Right lobe of liver (tissue), 6 donors: ENCODE data around the gene AIFM3. TPM values are rescaled to one million over a fixed set of nuclear protein-coding genes. Genes with fewer than 3 reads are reported as not detected.

Source experiments
- ATAC-seq, 4 donors: fragments of 200-7000 bp; cut with Tn5 transposase; one replicate each; pipeline ENCODE4 v1.9.1; 2020; ENCODE audit warnings: mild to moderate bottlenecking in 4 of 4, moderate library complexity in 4 of 4
- DNase-seq, 3 donors: peaks; one replicate each; pipeline ENCODE4 v3.0.0-alpha.2; 2020
- H3K27ac ChIP-seq, 3 donors: fragments of 200-600 bp; one replicate each; pipeline ENCODE4 v1.8.0; 2022
- H3K27me3 ChIP-seq, 2 donors: fragments of 200-600 bp; one replicate each; pipeline ENCODE4 v1.8.0; 2022
- H3K36me3 ChIP-seq, 4 donors: fragments of 200-600 bp; sonication (generic) in 1 of 4; one replicate each; pipeline versions ENCODE4 v1.5.1 to v1.8.0; 2017 to 2022; ENCODE audit warnings: control low read depth in 1 of 4
- H3K4me1 ChIP-seq, 4 donors: fragments of 200-600 bp; sonication (generic) in 1 of 4; one replicate each; pipeline versions ENCODE4 v1.5.1 to v1.8.0; 2017 to 2022; ENCODE audit warnings: control low read depth in 1 of 4
- H3K4me3 ChIP-seq, 3 donors: fragments of 200-600 bp; one replicate each; pipeline ENCODE4 v1.8.0; 2022
- H3K9me3 ChIP-seq, 4 donors: fragments of 200-600 bp; sonication (generic) in 1 of 4; one replicate each; pipeline versions ENCODE4 v1.5.1 to v1.8.0; 2017 to 2022; ENCODE audit warnings: control low read depth in 1 of 4
- POLR2A ChIP-seq: fragments of 450-650 bp; IDR thresholded peaks from one replicate; pipeline ENCODE4 v1.6.1; 2017; ENCODE audit warnings: antibody characterized with exemption, mild to moderate bottlenecking
- WGBS: methylation state at CpG from one replicate; pipeline ENCODE4 v1.1.6; 2018; ENCODE audit warnings: low coverage, low lambda C conversion rate; ENCODE audit not compliant: insufficient coverage; ENCODE audit errors: missing lambda C conversion rate; 5-methylcytosine and 5-hydroxymethylcytosine counted together
- intact Hi-C, 2 donors: fragments of 100-400 bp; cut with DNase I; formaldehyde crosslinking; loops; one replicate each; pipeline versions ENCODE4 v1.11.2 to v1.14.1; 2022
- total RNA-seq, 6 experiments: library from RNA; depleted of rRNA in 2 of 6; stranded (reverse); fragments of >200 nt in 2 of 6; fragmentation: NEBNext Ultra II Directional in 3 of 6; extraction: Animal tissue kit (Norgen Biotek cat#: 25700) in 3 of 6; gene quantifications; one replicate each; pipeline versions ENCODE4 v1.1.0 to v1.2.4, GENCODE V29; 2016 to 2023
- TF ChIP-seq, protein P1 (sequence below), 4 donors: fragments of 200-600 bp in 3 of 4; fragments of 450-650 bp in 1 of 4; IDR thresholded peaks; one replicate each; pipeline versions ENCODE4 v1.5.1 to v1.8.0; 2016 to 2022; ENCODE audit warnings: antibody characterized with exemption in 4 of 4, mild to moderate bottlenecking in 2 of 4
- donor health status: DM: no; HTN: yes; CAD: no.
- donor health status: DM: no; HTN: no; CAD: no.
- donor health status: DM: no; HTN: no; CAD: no.
- donor health status: DM: no; HTN: yes; CAD: no.
- donor health status: DM: no; HTN: yes; CAD: no.

AIFM3 gene
- total RNA-seq, 6 experiments from 2014 or later, result 0.37 to 1.4 (median 1.0) TPM

DNA sequence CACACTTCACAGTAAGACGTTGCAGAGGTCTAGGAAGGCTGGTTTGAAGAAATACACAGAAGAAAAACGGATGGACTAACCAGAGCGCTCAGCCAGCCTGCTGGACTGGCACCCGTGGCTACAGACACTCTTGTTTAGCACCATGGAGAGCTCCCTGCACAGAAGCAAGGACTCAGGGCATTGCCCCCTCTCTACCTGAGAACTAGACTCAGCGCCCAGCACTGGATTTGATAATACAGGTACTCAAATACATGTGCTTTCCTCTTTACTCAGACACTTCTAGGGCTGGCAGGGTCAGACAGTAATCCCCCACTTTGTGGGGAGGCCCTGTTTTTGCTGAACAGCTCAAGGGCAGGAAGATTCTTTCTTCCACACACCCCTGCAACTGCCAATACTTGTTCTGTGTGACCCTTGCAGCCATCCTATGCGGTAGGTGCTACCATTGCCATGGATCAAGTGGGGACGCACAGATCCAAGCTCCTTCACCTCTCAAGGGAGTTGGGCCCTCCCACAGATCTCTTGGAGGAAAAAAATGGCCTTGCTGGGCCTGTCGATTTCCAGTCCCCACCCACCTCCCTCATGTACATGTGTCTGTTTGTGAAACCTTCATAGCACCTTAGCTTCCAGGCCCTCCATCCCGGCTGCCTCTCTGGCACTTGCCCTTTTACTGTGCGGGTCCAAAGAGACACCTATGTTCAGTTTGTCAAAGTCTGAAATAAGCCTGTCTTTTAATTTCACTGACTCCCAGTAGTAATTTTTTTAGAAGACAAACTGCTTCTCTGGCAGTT lies 42.8 kb downstream of the AIFM3 start:
- peak in 1 of 3 donors; percentile 48 for DNase-seq
- TF ChIP-seq, protein P1, sequence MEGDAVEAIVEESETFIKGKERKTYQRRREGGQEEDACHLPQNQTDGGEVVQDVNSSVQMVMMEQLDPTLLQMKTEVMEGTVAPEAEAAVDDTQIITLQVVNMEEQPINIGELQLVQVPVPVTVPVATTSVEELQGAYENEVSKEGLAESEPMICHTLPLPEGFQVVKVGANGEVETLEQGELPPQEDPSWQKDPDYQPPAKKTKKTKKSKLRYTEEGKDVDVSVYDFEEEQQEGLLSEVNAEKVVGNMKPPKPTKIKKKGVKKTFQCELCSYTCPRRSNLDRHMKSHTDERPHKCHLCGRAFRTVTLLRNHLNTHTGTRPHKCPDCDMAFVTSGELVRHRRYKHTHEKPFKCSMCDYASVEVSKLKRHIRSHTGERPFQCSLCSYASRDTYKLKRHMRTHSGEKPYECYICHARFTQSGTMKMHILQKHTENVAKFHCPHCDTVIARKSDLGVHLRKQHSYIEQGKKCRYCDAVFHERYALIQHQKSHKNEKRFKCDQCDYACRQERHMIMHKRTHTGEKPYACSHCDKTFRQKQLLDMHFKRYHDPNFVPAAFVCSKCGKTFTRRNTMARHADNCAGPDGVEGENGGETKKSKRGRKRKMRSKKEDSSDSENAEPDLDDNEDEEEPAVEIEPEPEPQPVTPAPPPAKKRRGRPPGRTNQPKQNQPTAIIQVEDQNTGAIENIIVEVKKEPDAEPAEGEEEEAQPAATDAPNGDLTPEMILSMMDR (IDR thresholded peaks at IDR 0.05), result no peak
- no peak for TF ChIP-seq POLR2A
- Histone ChIP-seq H3K27ac (no peak overlapping the region), H3K9me3 (no peaks in the 10 kb centered on the region), H3K4me1 (peaks cover 0 to 6% (median 0%) of the 10 kb centered on the region in 4 donors), H3K36me3 (no peaks in the 10 kb centered on the region), H3K4me3 (no peak overlapping the region), H3K27me3 (no peaks in the 10 kb centered on the region)
- ATAC-seq, result peak in 3 of 4 donors; percentile 20 to 45 (median 41)
- WGBS, result 56% methylated on average over 4 of the region's 10 CpGs
- intact Hi-C loops, result no loop called here

DNA sequence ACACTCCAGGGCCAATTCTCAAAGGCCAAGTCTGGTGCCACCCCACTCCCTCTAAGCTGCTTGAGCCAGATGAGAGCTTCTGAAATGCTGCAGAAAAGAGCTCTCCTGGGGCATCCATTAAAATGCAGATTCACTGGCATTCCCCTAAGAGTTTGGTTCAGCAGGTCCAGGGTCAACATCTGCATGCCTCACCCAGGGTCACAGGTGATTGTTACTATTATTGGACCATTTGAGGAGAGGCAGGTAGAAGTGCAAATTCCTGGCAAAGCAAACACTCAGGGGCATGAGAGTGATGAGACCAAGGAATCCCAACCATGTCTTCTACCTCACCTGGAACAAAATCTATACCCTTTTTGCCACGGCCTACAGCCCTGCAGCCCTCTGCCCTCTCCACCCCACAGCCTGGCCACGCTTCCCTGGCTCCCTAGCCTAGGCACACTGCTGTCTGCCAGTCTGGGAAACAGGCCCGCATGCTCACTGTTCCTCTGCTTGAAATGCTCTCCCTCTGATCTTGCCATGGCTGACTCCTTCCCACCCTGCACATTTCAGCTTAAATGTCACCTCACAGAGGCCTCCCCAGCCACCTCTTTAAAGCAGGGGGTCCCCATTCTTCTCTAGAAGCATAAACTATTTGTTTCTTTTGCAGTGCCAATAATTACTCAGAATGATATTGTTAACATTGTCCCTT lies 43.5 kb downstream of the AIFM3 start:
- H3K9me3 ChIP-seq, result no peaks in the 10 kb centered on the region
- ATAC-seq, result no peak
- intact Hi-C loops, result no loop called here

DNA sequence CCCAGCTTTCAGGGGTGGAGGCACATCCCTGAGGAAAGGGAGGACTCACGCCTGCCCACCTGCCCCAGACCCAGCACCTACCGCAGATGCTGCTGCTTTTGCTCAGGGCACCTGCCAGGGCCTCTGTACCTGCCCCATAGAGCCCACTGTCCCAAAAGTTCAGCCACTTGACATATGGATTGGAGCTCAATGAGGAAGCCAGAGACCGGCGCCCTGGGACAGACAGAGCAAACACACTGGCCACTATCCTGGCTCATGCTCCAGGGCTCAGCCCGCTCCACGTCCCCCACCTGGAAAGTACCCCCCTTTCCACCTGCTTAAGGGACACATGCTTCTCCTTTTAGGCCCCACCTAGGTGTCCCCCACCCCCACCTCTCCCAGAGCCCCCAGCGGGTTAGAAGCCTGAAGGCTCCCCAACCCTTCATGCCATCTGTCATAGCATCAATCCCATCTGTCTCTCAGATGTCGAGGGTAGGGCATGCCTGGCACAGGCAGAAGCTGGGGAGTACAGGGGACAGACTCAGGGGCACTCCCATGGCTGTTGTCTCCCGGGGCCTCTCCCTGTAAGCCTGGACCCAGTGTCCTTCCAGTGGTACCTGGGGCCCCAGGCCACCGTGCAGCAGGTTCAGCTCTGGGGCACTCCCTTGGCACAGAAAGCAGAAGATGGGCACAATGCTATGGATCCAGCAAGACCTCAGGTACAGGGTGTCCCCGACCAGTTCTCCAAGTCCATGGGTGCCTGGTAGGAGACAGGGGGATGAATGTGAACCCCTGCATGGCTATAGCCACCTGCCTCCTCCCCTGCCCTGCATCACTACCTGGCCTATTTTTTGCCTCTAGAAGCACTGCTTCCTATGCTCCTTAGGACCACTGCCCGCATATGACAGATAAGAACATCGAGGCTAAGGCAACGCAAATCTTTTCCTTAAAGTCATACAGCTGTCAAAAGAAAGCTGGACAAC lies 45.7 kb downstream of the AIFM3 start:
- no peaks in the 10 kb centered on the region for H3K27me3 ChIP-seq
- peaks cover 0 to 6% (median 0%) of the 10 kb centered on the region in 4 donors for H3K4me1 ChIP-seq
- TF ChIP-seq POLR2A, result no peak
- TF ChIP-seq, protein P1 (IDR thresholded peaks at IDR 0.05), result no peak
- H3K27ac ChIP-seq, result no peak overlapping the region
- H3K4me3 ChIP-seq, result no peak overlapping the region
- intact Hi-C loops, result no loop called here
- WGBS, result 88% methylated on average over 6 of the region's 14 CpGs
- H3K36me3 ChIP-seq, result no peaks in the 10 kb centered on the region
- ATAC-seq (no peak), DNase-seq (no peak)
- no peaks in the 10 kb centered on the region for H3K9me3 ChIP-seq

More for the DNA sequence above, 43.5 kb downstream of the AIFM3 start:
- Histone ChIP-seq H3K27ac (no peak overlapping the region), H3K27me3 (no peaks in the 10 kb centered on the region), H3K4me3 (no peak overlapping the region), H3K4me1 (peaks cover 0 to 6% (median 0%) of the 10 kb centered on the region in 4 donors), H3K36me3 (no peaks in the 10 kb centered on the region)
- no peak for TF ChIP-seq POLR2A
- TF ChIP-seq, protein P1 (IDR thresholded peaks at IDR 0.05), result no peak
- 71% methylated on average over 1 of the region's 3 CpGs for WGBS
- no peak for DNase-seq

DNA sequence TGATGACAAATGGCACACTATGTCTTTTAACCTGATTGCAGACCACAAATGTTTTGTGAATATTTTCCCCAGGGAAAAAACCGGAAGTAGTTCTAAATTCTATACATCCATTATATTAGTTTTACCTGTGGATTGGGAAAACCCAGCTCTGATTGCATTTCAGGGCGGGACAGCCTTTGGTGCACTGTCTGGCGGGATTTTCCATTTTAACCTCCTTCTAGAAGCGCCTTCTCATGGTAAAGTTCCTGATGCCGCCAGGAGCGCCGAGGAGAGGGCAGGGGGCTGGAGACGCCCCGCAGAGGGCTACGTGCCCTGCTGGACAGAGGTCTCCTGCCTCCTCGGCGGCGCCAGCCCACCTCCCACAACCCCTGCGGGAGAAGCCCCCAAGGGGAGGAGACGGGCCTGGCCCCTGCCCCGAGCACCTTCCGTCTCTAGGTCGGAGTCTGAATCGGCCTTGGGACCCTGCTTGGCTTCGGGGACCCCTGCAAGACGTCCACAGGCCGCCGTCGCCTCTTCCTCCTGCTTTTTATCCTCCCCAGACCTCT lies 46.7 kb downstream of the AIFM3 start:
- Histone ChIP-seq H3K27me3 (no peaks in the 10 kb centered on the region), H3K4me1 (peaks cover 0 to 6% (median 0%) of the 10 kb centered on the region in 4 donors), H3K27ac (peak overlapping the region in 2 of 3 donors; percentile 67 to 68), H3K4me3 (peak overlapping the region; percentile 30 to 41 (median 33)), H3K9me3 (no peaks in the 10 kb centered on the region), H3K36me3 (no peaks in the 10 kb centered on the region)
- ATAC-seq (no peak), DNase-seq (no peak)
- WGBS, result 20% methylated on average over 3 of the region's 24 CpGs
- intact Hi-C loops, result no loop called here
- TF ChIP-seq, protein P1 (IDR thresholded peaks at IDR 0.05), result no peak
- no peak for TF ChIP-seq POLR2A
